GM06990 (cell line): ENCODE data around the gene RALGDS.
A peak's percentile ranks its signal among the peaks of the same experiment; 100 is the strongest.
"Not testable (repeated sequence)": the region's sequence is repeated elsewhere in the genome, so short reads cannot be mapped to it uniquely, and the experiment has no call there.

ENCODE experiments used
- DNase-seq: peaks from one replicate; pipeline ENCODE4 v3.0.0-alpha.2; 2011; ENCODE audit not compliant: insufficient read length; ENCODE audit errors: extremely low read depth
- H3K27me3 ChIP-seq: replicated peaks from 2 replicates; pipeline ENCODE4 v1.6.0; 2011; ENCODE audit warnings: low read length; ENCODE audit not compliant: control insufficient read depth, insufficient read depth
- H3K36me3 ChIP-seq: 2 replicates; pipeline ENCODE4 v1.5.1; 2011; ENCODE audit warnings: low read length; ENCODE audit not compliant: control insufficient read depth, insufficient read depth
- H3K4me3 ChIP-seq: replicated peaks from 2 replicates; pipeline ENCODE4 v1.5.1; 2011; ENCODE audit warnings: low read depth, mild to moderate bottlenecking, control low read depth, low read length
- TF ChIP-seq, protein P1 (sequence below): IDR thresholded peaks from 2 replicates; pipeline ENCODE4 v1.5.1; 2011; ENCODE audit warnings: low read length, control low read depth, mild to moderate bottlenecking, inconsistent platforms; ENCODE audit not compliant: insufficient read depth, poor library complexity, severe bottlenecking

RALGDS gene

DNA sequence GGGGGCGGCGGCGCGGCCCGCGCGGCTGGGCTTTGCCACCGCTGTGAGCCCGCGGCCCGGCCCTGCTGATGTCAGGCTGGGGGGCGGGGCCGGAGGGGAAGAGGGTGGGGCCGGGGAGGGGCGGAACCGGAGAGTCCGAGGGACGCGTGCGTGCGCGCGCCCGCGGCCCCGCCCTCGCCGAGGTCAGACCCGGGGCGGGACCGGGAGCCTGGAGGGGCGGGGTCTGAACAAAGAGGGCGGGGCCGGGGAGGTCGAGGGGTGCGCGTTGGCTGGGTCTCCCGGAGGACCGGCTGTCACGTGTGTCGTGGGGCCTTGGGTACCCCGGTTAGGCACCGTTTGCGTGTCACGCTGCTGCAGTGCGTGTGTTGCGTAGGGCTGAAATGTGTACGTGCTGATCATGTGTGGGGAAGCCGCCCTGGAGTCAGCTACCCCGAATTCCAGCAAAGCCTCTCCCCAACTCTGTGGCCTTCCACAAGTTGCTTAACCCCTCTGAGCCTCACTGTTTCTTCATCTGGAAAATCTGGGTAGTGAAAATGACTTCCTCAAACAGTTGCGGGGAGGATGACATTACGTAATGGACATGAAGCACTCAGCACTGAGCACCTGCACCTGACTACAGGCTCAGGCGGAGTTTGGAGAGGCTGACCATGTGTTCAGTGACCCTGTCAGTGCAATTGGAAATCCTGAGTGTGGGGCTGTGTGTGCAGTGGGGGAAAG, at the start of gene RALGDS:
Gene RALGDS (minus strand): TSS at position 43 of the 717 bp plus-strand sequence. CDS start 86 bp downstream, outside the sequence.
- peak within 1 kb of the TSS; percentile 76 for H3K4me3 ChIP-seq
- H3K36me3 ChIP-seq, result no peaks in the 10 kb centered on the region; the same call in 1 of the 2 replicates
- TF ChIP-seq, protein P1, sequence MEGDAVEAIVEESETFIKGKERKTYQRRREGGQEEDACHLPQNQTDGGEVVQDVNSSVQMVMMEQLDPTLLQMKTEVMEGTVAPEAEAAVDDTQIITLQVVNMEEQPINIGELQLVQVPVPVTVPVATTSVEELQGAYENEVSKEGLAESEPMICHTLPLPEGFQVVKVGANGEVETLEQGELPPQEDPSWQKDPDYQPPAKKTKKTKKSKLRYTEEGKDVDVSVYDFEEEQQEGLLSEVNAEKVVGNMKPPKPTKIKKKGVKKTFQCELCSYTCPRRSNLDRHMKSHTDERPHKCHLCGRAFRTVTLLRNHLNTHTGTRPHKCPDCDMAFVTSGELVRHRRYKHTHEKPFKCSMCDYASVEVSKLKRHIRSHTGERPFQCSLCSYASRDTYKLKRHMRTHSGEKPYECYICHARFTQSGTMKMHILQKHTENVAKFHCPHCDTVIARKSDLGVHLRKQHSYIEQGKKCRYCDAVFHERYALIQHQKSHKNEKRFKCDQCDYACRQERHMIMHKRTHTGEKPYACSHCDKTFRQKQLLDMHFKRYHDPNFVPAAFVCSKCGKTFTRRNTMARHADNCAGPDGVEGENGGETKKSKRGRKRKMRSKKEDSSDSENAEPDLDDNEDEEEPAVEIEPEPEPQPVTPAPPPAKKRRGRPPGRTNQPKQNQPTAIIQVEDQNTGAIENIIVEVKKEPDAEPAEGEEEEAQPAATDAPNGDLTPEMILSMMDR, result no peak
- H3K27me3 ChIP-seq, result no peaks in the 10 kb centered on the region
- DNase-seq, result peak; percentile 89

DNA sequence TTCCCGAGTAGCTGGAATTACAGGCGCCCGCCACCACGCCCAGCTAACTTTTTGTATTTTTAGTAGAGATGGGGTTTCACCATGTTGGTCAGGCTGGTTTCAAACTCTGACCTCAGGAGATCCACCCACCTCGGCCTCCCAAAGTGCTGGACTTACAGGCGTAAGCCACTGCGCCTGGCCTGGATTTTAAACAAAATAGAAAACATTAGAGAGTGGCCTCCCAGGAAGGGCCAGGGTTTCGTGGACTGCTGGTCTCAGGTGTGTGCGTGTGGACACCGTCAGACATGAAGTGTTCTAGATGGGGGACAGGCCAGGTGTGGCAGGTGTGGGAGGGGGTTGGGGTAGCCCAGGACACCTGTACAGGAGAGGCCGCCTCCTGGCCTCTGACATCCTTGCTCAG, 49.7 kb upstream of the RALGDS start:
- Histone ChIP-seq H3K27me3 (peaks cover 4% of the 10 kb centered on the region; the same call in 1 of the 2 replicates), H3K36me3 (no peaks in the 10 kb centered on the region), H3K4me3 (no peak overlapping the region)
- TF ChIP-seq, protein P1, result no peak
- DNase-seq, result no peak

DNA sequence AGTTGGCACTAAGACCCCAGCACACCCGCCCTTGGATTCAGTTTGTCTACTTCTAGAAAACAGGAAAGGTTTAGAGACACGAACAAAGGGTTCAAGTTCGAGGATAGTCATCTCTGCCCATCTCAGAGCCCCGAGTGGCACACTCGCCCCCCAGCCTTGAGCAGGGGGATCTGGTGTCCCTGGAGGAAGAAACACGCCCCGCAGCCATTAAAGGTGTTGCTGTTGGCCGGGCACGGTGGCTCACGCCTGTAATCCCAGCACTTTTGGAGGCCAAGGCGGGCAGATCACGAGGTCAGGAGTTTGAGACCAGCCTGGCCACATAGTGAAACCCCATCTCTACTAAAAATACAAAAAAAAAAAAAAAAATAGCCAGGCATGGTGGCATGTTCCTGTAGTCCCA, 48.6 kb upstream of the RALGDS start:
- not testable (repeated sequence) for H3K4me3 ChIP-seq, H3K27me3 ChIP-seq, DNase-seq, H3K36me3 ChIP-seq

DNA sequence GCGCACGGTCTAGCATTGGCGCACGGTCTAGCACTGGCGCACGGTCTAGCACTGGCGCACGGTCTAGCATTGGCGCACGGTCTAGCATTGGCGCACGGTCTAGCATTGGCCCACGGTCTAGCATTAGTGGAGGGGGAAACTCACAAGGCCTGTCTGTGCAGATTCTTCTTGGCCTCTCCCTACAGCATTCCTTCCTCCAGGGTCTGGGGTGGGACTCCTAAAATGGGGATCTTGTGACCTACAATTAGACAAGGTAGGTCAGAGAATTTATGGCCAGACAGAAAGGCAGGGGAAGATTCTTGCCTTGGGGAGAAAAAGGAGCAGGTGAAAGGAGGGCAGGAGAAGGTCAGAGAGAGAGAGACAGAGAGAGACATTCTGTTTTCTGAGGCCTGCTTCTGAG, 48.1 kb upstream of the RALGDS start:
- Histone ChIP-seq H3K36me3 (no peaks in the 10 kb centered on the region), H3K27me3 (peaks cover 4% of the 10 kb centered on the region; the same call in 1 of the 2 replicates), H3K4me3 (no peak overlapping the region)
- TF ChIP-seq, protein P1, result no peak
- DNase-seq, result no peak

DNA sequence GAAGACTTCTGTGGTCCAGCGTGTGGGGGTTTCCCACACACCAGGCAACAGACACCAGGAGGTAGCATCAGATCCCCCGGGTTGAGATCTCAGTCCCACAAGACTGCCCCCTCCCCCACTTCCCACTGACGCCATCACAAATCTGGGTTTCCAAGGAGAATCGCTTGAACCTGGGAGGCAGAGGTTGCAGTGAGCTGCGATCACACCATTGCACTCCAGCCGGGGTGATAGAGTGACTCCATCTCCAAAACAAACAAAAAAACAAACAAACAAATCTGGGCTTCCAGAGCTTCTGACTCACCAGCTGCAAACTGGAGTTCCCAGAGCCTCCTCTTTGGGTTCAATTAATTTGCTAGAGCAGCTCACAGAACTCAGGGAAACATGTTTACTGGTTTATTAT, 47.4 kb upstream of the RALGDS start:
- Histone ChIP-seq H3K4me3 (no peak overlapping the region), H3K27me3 (peaks cover 4% of the 10 kb centered on the region; the same call in 1 of the 2 replicates), H3K36me3 (no peaks in the 10 kb centered on the region)
- TF ChIP-seq, protein P1, result no peak
- no peak for DNase-seq

DNA sequence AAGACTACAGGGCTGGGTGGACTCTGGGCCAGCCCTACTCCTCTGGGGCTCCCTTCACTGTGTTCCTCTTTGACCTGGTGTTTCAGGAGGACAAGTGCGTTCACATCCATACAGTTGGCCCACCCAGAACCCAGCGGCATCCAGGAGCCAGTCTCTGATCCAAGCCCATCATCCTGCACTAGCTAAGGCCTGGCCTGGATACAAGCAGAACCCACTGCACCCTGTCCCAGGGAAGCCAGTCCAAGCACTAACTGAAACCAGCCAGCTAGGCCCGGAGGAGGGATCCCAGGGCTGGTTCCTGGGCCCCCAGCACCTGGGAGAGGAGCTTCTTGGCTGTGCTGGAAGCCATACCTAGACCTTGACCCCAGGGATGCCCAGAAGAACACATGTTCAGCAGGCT, 46.7 kb upstream of the RALGDS start:
- no peak for DNase-seq
- TF ChIP-seq, protein P1, result no peak
- Histone ChIP-seq H3K4me3 (no peak overlapping the region), H3K36me3 (no peaks in the 10 kb centered on the region), H3K27me3 (peaks cover 4% of the 10 kb centered on the region; the same call in 1 of the 2 replicates)
